CD4-positive, alpha-beta memory T cell (primary cell): Measurements from ENCODE around the gene CCDC78. TPM values are rescaled to one million over a fixed set of nuclear protein-coding genes. Genes with fewer than 3 reads are reported as not detected.
A peak's percentile ranks its signal among the peaks of the same experiment; 100 is the strongest.

Experiments used
- CTCF ChIA-PET: fragments of 350-600 bp; sonication (Branson Sonifier 250); formaldehyde crosslinking; loops from one replicate; lab custom pipeline; 2021; ENCODE audit warnings: inconsistent platforms; ENCODE audit not compliant: partially characterized antibody; lab: Charles Lee
- POLR2A ChIA-PET: fragments of 350-600 bp; sonication (Branson Sonifier 250); formaldehyde crosslinking; loops from one replicate; lab custom pipeline; 2021; ENCODE audit not compliant: partially characterized antibody; lab: Charles Lee
- DNase-seq, 5 donors: peaks; one replicate each; pipeline versions ENCODE4 v3.0.0 to v3.0.0-alpha.2; 2020 to 2022; ENCODE audit warnings: mixed read lengths in 1 of 5
- H3K27ac ChIP-seq: one replicate; pipeline ENCODE4 v1.7.0; 2013; ENCODE audit warnings: low read depth, low read length
- H3K27me3 ChIP-seq: 2 replicates; pipeline ENCODE4 v1.7.0; 2013; ENCODE audit warnings: mild to moderate bottlenecking, low read length, moderate library complexity; ENCODE audit not compliant: insufficient read depth
- H3K36me3 ChIP-seq: 2 replicates; pipeline ENCODE4 v1.7.0; 2013; ENCODE audit warnings: mild to moderate bottlenecking, low read length, moderate library complexity; ENCODE audit not compliant: insufficient read depth
- H3K4me1 ChIP-seq: 2 replicates; pipeline ENCODE4 v1.7.0; 2013; ENCODE audit warnings: mild to moderate bottlenecking, low read length, moderate library complexity; ENCODE audit not compliant: insufficient read depth
- H3K4me3 ChIP-seq, 2 donors: one replicate each; pipeline ENCODE4 v1.7.0; 2013; ENCODE audit warnings: low read length in 2 of 2, mild to moderate bottlenecking in 1 of 2
- H3K9me3 ChIP-seq, 2 donors: one replicate each; pipeline ENCODE4 v1.7.0; 2013; ENCODE audit warnings: low read length in 2 of 2, control low read depth in 1 of 2; ENCODE audit not compliant: control insufficient read depth in 1 of 2
- H3K27ac Mint-ChIP-seq, 7 donors: one replicate each; pipeline ENCODE4 v1.8.0; 2020 to 2021; ENCODE audit warnings: mixed read lengths in 7 of 7, mild to moderate bottlenecking in 6 of 7, inconsistent platforms in 3 of 7, moderate library complexity in 3 of 7
- H3K27me3 Mint-ChIP-seq, 2 donors: one replicate each; pipeline ENCODE4 v1.8.0; 2020 to 2021; ENCODE audit warnings: mixed read lengths in 2 of 2
- H3K36me3 Mint-ChIP-seq, 2 donors: one replicate each; pipeline ENCODE4 v1.8.0; 2020 to 2021; ENCODE audit warnings: mixed read lengths in 2 of 2, inconsistent platforms in 1 of 2, mild to moderate bottlenecking in 1 of 2
- H3K4me1 Mint-ChIP-seq, 4 donors: one replicate each; pipeline ENCODE4 v1.8.0; 2020 to 2021; ENCODE audit warnings: mixed read lengths in 4 of 4, mild to moderate bottlenecking in 1 of 4
- H3K4me3 Mint-ChIP-seq, 8 donors: one replicate each; pipeline ENCODE4 v1.8.0; 2020 to 2021; ENCODE audit warnings: mixed read lengths in 8 of 8, mild to moderate bottlenecking in 7 of 8, moderate library complexity in 6 of 8, inconsistent platforms in 3 of 8
- H3K9me3 Mint-ChIP-seq, 8 donors: one replicate each; pipeline ENCODE4 v1.8.0; 2020 to 2021; ENCODE audit warnings: mixed read lengths in 8 of 8, mild to moderate bottlenecking in 5 of 8, inconsistent platforms in 3 of 8, moderate library complexity in 1 of 8
- intact Hi-C: fragments of 100-400 bp; cut with micrococcal nuclease; formaldehyde crosslinking; loops from one replicate; pipeline ENCODE4 v1.15.1; 2023
- polyA plus RNA-seq, 2 donors: library from polyadenylated mRNA; unstranded; fragments of 300-500 nt; fragmentation: Illumina TruSeq; gene quantifications; one replicate each; pipeline ENCODE4 v1.2.3, GENCODE V29; 2021
- total RNA-seq, 2 experiments: library from RNA; stranded (reverse); gene quantifications; one replicate each; pipeline ENCODE4 v1.2.3, GENCODE V29; 2021

The CCDC78 gene
- total and polyA plus RNA-seq, 4 experiments from 2014 or later = 4.5 to 5.1 TPM; not detected in 2

GRCh38 chr16:730666-731509, 4.6 kb upstream of the CCDC78 start:
- H3K27me3 Mint-ChIP-seq = no peaks in the 10 kb centered on the region
- ChIA-PET POLR2A (interaction anchor here (5.8 to 12.9 kb wide), 2 partner anchors 10 to 38 kb away, joined by 32 to 166 read pairs; partner anchors contain the start of genes ANTKMT and WDR24), CTCF (interaction anchor here (1.2 to 2.4 kb wide), 4 partner anchors 9 to 19 kb away, joined by 3 to 14 read pairs (median 4); partner anchors contain the start of genes ANTKMT and METRN)
- H3K4me1 Mint-ChIP-seq = peaks cover 0 to 4% (median 0%) of the 10 kb centered on the region in 4 donors
- no peaks in the 10 kb centered on the region for H3K9me3 Mint-ChIP-seq
- no peak overlapping the region for H3K4me3 Mint-ChIP-seq
- no peak overlapping the region for H3K27ac ChIP-seq
- intact Hi-C loops = no loop called here
- no peak overlapping the region for H3K4me3 ChIP-seq
- H3K36me3 Mint-ChIP-seq = peaks cover 0 to 13% of the 10 kb centered on the region in 2 donors
- DNase-seq = no peak
- peaks cover 11% of the 10 kb centered on the region for H3K4me1 ChIP-seq
- peaks cover 24% of the 10 kb centered on the region for H3K36me3 ChIP-seq
- no peak overlapping the region for H3K27ac Mint-ChIP-seq
- no peaks in the 10 kb centered on the region for H3K9me3 ChIP-seq
- H3K27me3 ChIP-seq = no peaks in the 10 kb centered on the region

- DNase-seq = no peak
- Histone ChIP-seq H3K9me3 (no peaks in the 10 kb centered on the region), H3K4me3 (no peak overlapping the region), H3K4me1 (peaks cover 11% of the 10 kb centered on the region), H3K27me3 (no peaks in the 10 kb centered on the region), H3K27ac (no peak overlapping the region), H3K36me3 (peaks cover 16% of the 10 kb centered on the region)
- H3K36me3 Mint-ChIP-seq = peaks cover 0 to 7% of the 10 kb centered on the region in 2 donors
- H3K27me3 Mint-ChIP-seq = no peaks in the 10 kb centered on the region
- POLR2A ChIA-PET = interaction anchor here (5.8 to 12.9 kb wide), 2 partner anchors 9 to 37 kb away, joined by 32 to 166 read pairs; partner anchors contain the start of genes ANTKMT and WDR24
- no peaks in the 10 kb centered on the region for H3K9me3 Mint-ChIP-seq
- H3K4me3 Mint-ChIP-seq = peak overlapping the region in 3 of 8 donors; percentile 21 to 30 (median 29)
- no peaks in the 10 kb centered on the region for H3K4me1 Mint-ChIP-seq
- CTCF ChIA-PET = interaction anchor here (0.7 to 1.5 kb wide), 3 partner anchors 10 to 25 kb away, joined by 3 to 5 read pairs (median 4); partner anchors contain the start of gene ANTKMT
- intact Hi-C loops = no loop called here
- H3K27ac Mint-ChIP-seq = peak overlapping the region in 1 of 7 donors; percentile 38
These were observed 3.8 kb upstream of the CCDC78 start for GRCh38 chr16:729768-730665.

GRCh38 chr16:728890-729744, 2.9 kb upstream of the CCDC78 start:
- H3K27me3 Mint-ChIP-seq = no peaks in the 10 kb centered on the region
- POLR2A ChIA-PET = interaction anchor here (2.0 to 12.9 kb wide), 4 partner anchors 7 to 36 kb away, joined by 6 to 166 read pairs (median 52); partner anchors contain the start of genes ANTKMT, METRN and WDR24
- H3K27ac Mint-ChIP-seq = peak overlapping the region in 1 of 7 donors; percentile 38
- no peaks in the 10 kb centered on the region for H3K9me3 Mint-ChIP-seq
- Histone ChIP-seq H3K4me1 (peaks cover 11% of the 10 kb centered on the region), H3K27me3 (no peaks in the 10 kb centered on the region), H3K4me3 (no peak overlapping the region), H3K36me3 (peaks cover 9% of the 10 kb centered on the region), H3K27ac (no peak overlapping the region), H3K9me3 (no peaks in the 10 kb centered on the region)
- CTCF ChIA-PET = interaction anchor here (1.4 kb wide), 1 partner anchor 9 kb away, joined by 4 read pairs; the partner anchor contains the start of gene ANTKMT
- H3K4me3 Mint-ChIP-seq = peak overlapping the region in 5 of 8 donors; percentile 25 to 67 (median 60)
- no peaks in the 10 kb centered on the region for H3K4me1 Mint-ChIP-seq
- intact Hi-C loops = no loop called here
- H3K36me3 Mint-ChIP-seq = peaks cover 0 to 7% of the 10 kb centered on the region in 2 donors
- DNase-seq = no peak

- CTCF ChIA-PET = interaction anchor here (1.5 kb wide), 1 partner anchor 16 kb away, joined by 7 read pairs; no protein-coding TSS in a partner anchor
- Histone ChIP-seq H3K27me3 (no peaks in the 10 kb centered on the region), H3K9me3 (no peaks in the 10 kb centered on the region), H3K4me3 (no peak overlapping the region), H3K27ac (no peak overlapping the region), H3K4me1 (peaks cover 11% of the 10 kb centered on the region), H3K36me3 (peaks cover 6% of the 10 kb centered on the region)
- peaks cover 0 to 4% (median 0%) of the 10 kb centered on the region in 4 donors for H3K4me1 Mint-ChIP-seq
- POLR2A ChIA-PET = interaction anchor here (0.7 to 12.9 kb wide), 10 partner anchors 7 to 60 kb away, joined by 3 to 166 read pairs (median 5); partner anchors contain the start of genes ANTKMT, CHTF18, CIAO3 and JMJD8
- peaks cover 0 to 7% of the 10 kb centered on the region in 2 donors for H3K36me3 Mint-ChIP-seq
- no peaks in the 10 kb centered on the region for H3K9me3 Mint-ChIP-seq
- H3K27ac Mint-ChIP-seq = no peak overlapping the region
- intact Hi-C loops = no loop called here
- H3K27me3 Mint-ChIP-seq = no peaks in the 10 kb centered on the region
- peak; percentile 67 to 75 (median 73) for DNase-seq
- peak overlapping the region in 7 of 8 donors; percentile 15 to 68 (median 60) for H3K4me3 Mint-ChIP-seq
These were observed 2.1 kb upstream of the CCDC78 start for GRCh38 chr16:728131-728889.

- intact Hi-C loops = loop anchor here (2.0 kb wide), 1 partner anchor 13 kb away; the partner anchor contains the start of gene CIAO3
- Mint-ChIP-seq H3K9me3 (peaks cover 0 to 2% (median 0%) of the 10 kb centered on the region in 8 donors), H3K27ac (no peak overlapping the region), H3K4me3 (peak overlapping the region in 6 of 8 donors; percentile 29 to 70 (median 47)), H3K4me1 (peaks cover 0 to 10% (median 0%) of the 10 kb centered on the region in 4 donors), H3K27me3 (no peaks in the 10 kb centered on the region), H3K36me3 (peaks cover 0 to 3% of the 10 kb centered on the region in 2 donors)
- ChIA-PET CTCF (interaction anchor here (1.5 kb wide), 1 partner anchor 15 kb away, joined by 7 read pairs; no protein-coding TSS in a partner anchor), POLR2A (interaction anchor here (0.6 to 12.9 kb wide), 10 partner anchors 7 to 61 kb away, joined by 3 to 166 read pairs (median 4); partner anchors contain the start of genes ANTKMT, CHTF18, JMJD8 and METRN)
- Histone ChIP-seq H3K4me1 (peaks cover 11% of the 10 kb centered on the region), H3K27ac (peak overlapping the region; percentile 44), H3K36me3 (no peaks in the 10 kb centered on the region), H3K4me3 (peak overlapping the region; percentile 61 to 70), H3K27me3 (no peaks in the 10 kb centered on the region), H3K9me3 (no peaks in the 10 kb centered on the region)
- DNase-seq = no peak
These were observed 1.2 kb upstream of the CCDC78 start for GRCh38 chr16:727291-727977.
